Activated CD8-positive, alpha-beta memory T cell treated with anti-CD3 and anti-CD28 coated beads, Interleukin-2, amount 50 U/mL, for 1 hour (primary cell): ENCODE data around the gene PWWP2B.
A peak's percentile ranks its signal among the peaks of the same experiment; 100 is the strongest.
"Not testable (repeated sequence)": the region's sequence is repeated elsewhere in the genome, so short reads cannot be mapped to it uniquely, and the experiment has no call there.

ENCODE experiments used
- DNase-seq: peaks from one replicate; pipeline ENCODE4 v3.0.0-alpha.2; 2020; ENCODE audit errors: extremely low read depth

Gene PWWP2B

GRCh38 chr10:132380986-132381385 lies 16.0 kb upstream of the PWWP2B start:
- not testable (repeated sequence) for DNase-seq

GRCh38 chr10:132381741-132382140 lies 15.3 kb upstream of the PWWP2B start:
- DNase-seq = no peak

GRCh38 chr10:132382231-132382922 lies 14.6 kb upstream of the PWWP2B start:
- no peak for DNase-seq

- no peak for DNase-seq
Measured at GRCh38 chr10:132383101-132383500, 13.9 kb upstream of the PWWP2B start.

GRCh38 chr10:132383751-132384196 lies 13.2 kb upstream of the PWWP2B start:
- DNase-seq = no peak

GRCh38 chr10:132384618-132385388 lies 12.2 kb upstream of the PWWP2B start:
- no peak for DNase-seq

- no peak for DNase-seq
Measured at GRCh38 chr10:132385389-132385667, 11.7 kb upstream of the PWWP2B start.

- DNase-seq = no peak
Measured at GRCh38 chr10:132385721-132386418, 11.1 kb upstream of the PWWP2B start.

GRCh38 chr10:132386419-132386831 lies 10.6 kb upstream of the PWWP2B start:
- DNase-seq = no peak

GRCh38 chr10:132386896-132387295 lies 10.1 kb upstream of the PWWP2B start:
- not testable (repeated sequence) for DNase-seq

- peak; percentile 40 for DNase-seq
Measured at GRCh38 chr10:132387764-132388210, 9.2 kb upstream of the PWWP2B start.

- no peak for DNase-seq
Measured at GRCh38 chr10:132388891-132389432, 8.0 kb upstream of the PWWP2B start.

GRCh38 chr10:132389433-132390169 lies 7.4 kb upstream of the PWWP2B start:
- no peak for DNase-seq

- no peak for DNase-seq
Measured at GRCh38 chr10:132390170-132390920, 6.7 kb upstream of the PWWP2B start.

GRCh38 chr10:132390921-132391675 lies 5.9 kb upstream of the PWWP2B start:
- no peak for DNase-seq

- no peak for DNase-seq
Measured at GRCh38 chr10:132391676-132392020, 5.4 kb upstream of the PWWP2B start.

GRCh38 chr10:132392184-132392800 lies 4.7 kb upstream of the PWWP2B start:
- no peak for DNase-seq

GRCh38 chr10:132392811-132393694 lies 3.9 kb upstream of the PWWP2B start:
- DNase-seq = no peak

GRCh38 chr10:132393695-132394181 lies 3.3 kb upstream of the PWWP2B start:
- DNase-seq = no peak
